WI38 (cell line): ENCODE measurements around the gene INSYN2A.

Experiments
- H3K4me3 ChIP-seq: 2 replicates; pipeline ENCODE4 v1.5.1; 2011; ENCODE audit warnings: low read depth, mild to moderate bottlenecking, control low read depth, low read length
- TF ChIP-seq, protein P1 (sequence below): IDR thresholded peaks from 2 replicates; pipeline ENCODE4 v1.5.1; 2012; ENCODE audit warnings: low read depth, mild to moderate bottlenecking, control low read depth, low read length

INSYN2A gene

DNA sequence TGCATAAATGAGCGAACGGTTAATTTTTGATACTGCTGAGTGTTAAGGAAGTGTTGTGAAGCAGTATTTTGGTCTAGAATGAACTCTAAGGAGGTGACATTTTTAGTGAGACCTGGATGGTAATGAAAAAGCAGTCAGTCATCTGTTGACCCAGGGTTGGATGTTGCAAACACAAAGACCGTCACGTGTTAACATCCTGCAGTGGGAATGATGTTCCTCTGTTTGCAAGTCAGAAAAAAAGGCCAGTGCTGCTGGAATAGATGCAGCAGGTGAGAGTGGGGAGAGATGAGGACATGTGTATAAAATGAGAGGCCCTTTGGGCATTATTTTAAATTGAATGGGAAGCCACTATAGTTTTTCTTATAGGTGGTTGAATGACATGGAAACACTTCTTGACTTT lies 39.3 kb downstream of the INSYN2A start:
- H3K4me3 ChIP-seq = no peak overlapping the region
- TF ChIP-seq, protein P1, sequence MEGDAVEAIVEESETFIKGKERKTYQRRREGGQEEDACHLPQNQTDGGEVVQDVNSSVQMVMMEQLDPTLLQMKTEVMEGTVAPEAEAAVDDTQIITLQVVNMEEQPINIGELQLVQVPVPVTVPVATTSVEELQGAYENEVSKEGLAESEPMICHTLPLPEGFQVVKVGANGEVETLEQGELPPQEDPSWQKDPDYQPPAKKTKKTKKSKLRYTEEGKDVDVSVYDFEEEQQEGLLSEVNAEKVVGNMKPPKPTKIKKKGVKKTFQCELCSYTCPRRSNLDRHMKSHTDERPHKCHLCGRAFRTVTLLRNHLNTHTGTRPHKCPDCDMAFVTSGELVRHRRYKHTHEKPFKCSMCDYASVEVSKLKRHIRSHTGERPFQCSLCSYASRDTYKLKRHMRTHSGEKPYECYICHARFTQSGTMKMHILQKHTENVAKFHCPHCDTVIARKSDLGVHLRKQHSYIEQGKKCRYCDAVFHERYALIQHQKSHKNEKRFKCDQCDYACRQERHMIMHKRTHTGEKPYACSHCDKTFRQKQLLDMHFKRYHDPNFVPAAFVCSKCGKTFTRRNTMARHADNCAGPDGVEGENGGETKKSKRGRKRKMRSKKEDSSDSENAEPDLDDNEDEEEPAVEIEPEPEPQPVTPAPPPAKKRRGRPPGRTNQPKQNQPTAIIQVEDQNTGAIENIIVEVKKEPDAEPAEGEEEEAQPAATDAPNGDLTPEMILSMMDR = no peak

DNA sequence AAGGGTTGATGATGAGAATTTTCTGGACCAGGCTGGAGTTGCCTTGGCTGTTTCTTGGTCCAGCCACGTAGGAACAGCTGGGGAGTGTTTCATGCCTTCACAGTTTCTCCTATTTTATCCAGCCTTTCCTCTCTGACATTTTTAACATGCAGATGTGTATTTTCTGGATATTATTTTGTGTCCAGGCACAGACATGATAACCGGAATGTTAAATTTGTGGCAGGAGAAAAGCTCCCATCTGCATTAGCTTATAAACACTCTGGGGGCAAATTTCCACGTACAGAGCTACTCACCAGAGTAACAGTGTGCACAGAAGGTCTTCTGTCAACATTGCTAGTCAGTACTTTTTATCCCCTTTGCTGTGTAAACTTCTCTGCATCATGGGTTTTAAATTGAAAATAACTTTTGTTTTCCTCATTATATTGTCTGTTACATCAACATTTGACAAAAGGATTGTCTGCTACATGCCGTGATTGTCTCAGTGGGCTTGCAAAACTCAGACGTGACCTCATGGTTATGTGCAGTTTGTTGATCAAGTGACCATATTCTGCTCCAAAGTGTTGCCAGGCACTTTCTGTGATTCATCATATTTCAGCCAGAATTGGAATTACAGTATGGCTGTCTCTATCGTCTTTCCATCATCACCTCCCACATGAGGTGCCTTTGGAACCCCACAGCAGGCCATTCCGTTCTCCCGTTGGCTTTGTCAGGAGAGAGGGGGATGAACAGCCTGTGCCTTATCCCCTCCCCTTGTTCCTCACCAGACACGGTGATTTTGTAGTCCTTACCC lies 41.4 kb downstream of the INSYN2A start:
- H3K4me3 ChIP-seq = no peak overlapping the region
- TF ChIP-seq, protein P1 = no peak

DNA sequence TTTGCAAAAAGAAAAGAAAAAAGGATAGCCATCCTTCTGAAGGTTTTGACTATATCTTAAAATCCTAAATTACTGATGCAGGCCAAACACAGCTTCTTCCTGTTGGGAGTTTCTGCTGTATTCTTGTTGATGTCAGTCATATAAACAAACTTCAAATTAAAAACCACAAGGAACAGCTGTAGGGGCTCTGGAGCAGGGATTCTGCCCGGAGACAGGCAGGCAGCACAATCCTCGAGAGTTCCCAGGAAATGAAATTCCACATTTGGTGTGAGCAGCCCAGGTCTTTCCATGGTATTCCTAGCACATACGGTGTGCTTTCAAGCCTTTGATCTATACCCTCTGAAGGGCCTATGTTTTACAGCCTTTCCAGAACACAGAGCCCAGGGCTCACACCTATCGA lies 43.2 kb downstream of the INSYN2A start:
- TF ChIP-seq, protein P1 = no peak
- no peak overlapping the region for H3K4me3 ChIP-seq

DNA sequence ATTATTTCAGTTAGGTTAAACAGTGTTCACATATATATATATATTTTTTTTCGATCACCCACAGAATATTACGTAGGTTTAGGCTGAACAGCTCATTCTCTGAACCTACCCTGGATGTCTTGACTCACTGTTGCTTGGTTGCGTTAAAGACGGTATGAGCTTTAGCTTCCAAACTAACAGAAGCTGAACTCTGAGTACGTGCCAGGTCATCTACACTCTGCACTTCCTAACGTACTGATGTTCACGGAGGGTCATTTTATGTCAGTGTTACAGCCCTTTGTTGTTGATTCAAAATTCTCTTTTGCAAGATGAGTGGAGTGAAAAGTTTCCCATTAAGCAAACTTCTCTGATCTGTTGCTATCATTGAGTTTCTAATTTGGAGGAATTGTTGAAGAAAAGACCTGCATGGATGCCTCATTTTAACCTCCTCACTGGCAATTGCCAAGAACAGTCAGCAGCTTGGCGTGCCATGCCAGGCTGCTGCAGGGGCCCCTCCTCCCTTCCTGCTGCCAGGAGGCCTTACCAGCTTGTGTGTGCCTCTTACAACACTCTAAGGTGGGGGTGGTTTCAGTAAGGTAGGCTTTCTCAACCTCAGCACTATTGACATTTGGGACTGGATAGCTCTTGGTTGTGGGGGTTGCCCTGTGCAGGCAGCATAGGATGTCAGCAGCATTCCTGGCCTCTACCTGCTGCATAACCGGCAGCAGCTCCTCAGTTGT lies 44.3 kb downstream of the INSYN2A start:
- H3K4me3 ChIP-seq = no peak overlapping the region
- TF ChIP-seq, protein P1 = no peak

DNA sequence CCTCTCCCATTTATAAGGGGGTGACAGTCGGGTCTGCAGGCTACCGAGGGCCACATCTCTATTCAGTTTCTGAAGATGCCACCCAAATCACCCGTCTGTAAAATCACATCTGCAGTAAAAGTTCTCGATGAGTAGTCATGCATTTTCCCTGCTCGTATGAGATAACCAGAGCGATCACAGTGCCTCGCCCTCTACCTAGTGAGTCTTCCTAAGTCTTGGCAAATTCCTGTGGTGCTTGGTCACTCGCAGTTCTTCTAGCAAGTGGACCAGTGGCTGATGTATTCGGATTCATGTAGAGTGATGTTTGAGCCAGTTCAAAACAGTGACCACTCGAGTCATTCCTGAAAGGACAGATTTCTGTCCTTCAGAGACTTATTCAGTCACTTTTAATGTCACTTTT lies 44.9 kb downstream of the INSYN2A start:
- TF ChIP-seq, protein P1 = no peak
- H3K4me3 ChIP-seq = no peak overlapping the region

DNA sequence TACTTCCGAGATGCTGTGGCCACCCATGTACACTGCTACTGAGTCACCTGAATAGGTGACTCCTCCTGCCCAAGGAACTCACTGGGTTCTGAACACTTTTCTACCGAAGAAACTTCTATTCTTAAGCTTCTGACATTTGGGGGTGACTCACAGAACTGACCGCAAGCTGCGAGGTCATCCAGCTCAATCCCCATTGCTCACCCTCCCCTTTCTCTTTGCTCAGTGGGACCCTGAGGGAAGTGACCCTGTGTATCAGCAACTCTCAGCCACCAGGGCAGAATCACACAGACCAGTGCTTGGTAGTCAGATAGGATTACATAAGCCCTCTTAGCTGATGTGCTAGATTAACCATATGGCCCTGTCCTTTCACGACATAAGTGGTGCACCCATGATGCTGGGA lies 46.3 kb downstream of the INSYN2A start:
- TF ChIP-seq, protein P1 = no peak
- no peak overlapping the region for H3K4me3 ChIP-seq

DNA sequence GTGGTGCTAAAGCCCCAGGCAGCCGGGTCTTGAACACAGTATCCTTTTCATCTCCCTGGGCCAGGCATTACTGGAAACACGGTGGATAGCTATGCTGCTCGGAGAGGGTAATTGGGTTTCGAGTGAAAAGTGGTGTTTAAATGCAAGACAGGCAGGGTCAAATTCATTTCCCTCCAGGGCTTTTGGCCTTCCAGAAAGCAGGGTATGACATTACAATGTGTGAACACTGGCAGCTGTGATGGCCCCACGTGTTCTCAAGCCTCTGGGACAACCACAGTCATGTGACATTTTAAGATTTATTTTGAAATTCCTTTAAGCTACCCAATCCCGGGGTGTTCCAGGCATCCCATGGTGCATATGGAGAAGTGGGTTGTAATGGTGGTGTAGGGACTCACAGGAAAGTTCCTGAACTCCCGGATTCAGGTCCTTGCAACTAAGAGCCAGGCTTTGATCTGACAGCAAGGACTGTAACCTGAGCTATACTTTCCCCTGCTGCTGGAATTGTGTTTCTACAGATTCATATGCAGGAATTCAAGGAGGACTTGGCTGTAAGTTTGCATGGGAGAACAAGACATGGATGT lies 46.8 kb downstream of the INSYN2A start:
- TF ChIP-seq, protein P1 = no peak
- H3K4me3 ChIP-seq = no peak overlapping the region
